Effector CD4-positive, alpha-beta T cell (primary cell): Measurements from ENCODE around the gene ZNRD2.

Experiments
- DNase-seq: peaks from one replicate; pipeline ENCODE4 v3.0.0-alpha.2; 2020

ZNRD2 gene

GRCh38 chr11:65556470-65557279, 13.6 kb upstream of the ZNRD2 start:
- peak; percentile 1 for DNase-seq

GRCh38 chr11:65557280-65558001, 12.8 kb upstream of the ZNRD2 start:
- peak; percentile 4 for DNase-seq

GRCh38 chr11:65558002-65558929, 12.0 kb upstream of the ZNRD2 start, which contains the start of gene LTBP3:
TSS of gene LTBP3 (minus strand) at chr11:65558359. CDS start at chr11:65557959, 400 bp downstream.
- DNase-seq: no peak

- no peak for DNase-seq
Measured at GRCh38 chr11:65558930-65559509, 11.3 kb upstream of the ZNRD2 start.

- DNase-seq: no peak
Measured at GRCh38 chr11:65559535-65559934, 10.7 kb upstream of the ZNRD2 start.

- DNase-seq: no peak
Measured at GRCh38 chr11:65559951-65560537, 10.2 kb upstream of the ZNRD2 start.

- DNase-seq: no peak
Measured at GRCh38 chr11:65560555-65561418, 9.5 kb upstream of the ZNRD2 start.

GRCh38 chr11:65562020-65562419, 8.3 kb upstream of the ZNRD2 start:
- no peak for DNase-seq

GRCh38 chr11:65562788-65563187, 7.5 kb upstream of the ZNRD2 start:
- DNase-seq: no peak

- DNase-seq: no peak
Measured at GRCh38 chr11:65563601-65564000, 6.7 kb upstream of the ZNRD2 start.

GRCh38 chr11:65564879-65565559, 5.3 kb upstream of the ZNRD2 start:
- peak; percentile 14 for DNase-seq

GRCh38 chr11:65565624-65566453, 4.4 kb upstream of the ZNRD2 start:
- DNase-seq: peak; percentile 42

GRCh38 chr11:65569164-65569972, 909 bp upstream of the ZNRD2 start:
- no peak for DNase-seq

- DNase-seq: no peak
Measured at GRCh38 chr11:65571420-65571819, 1.1 kb downstream of the ZNRD2 start.

GRCh38 chr11:65571940-65572339, 1.7 kb downstream of the ZNRD2 start:
- DNase-seq: no peak

GRCh38 chr11:65572356-65573051, 2.2 kb downstream of the ZNRD2 start, which contains the start of gene FAM89B:
TSS of gene FAM89B (plus strand) at chr11:65572538. CDS start at chr11:65572670, 132 bp downstream.
- DNase-seq: peak; percentile 83

- no peak for DNase-seq
Measured at GRCh38 chr11:65573391-65574079, 3.3 kb downstream of the ZNRD2 start.
